Neural progenitor cell (in vitro differentiated cells): ENCODE measurements around the gene BMX. TPM values are rescaled to one million over a fixed set of nuclear protein-coding genes. Genes with fewer than 3 reads are reported as not detected.

ENCODE experiments used
- DNase-seq: peaks from one replicate; pipeline ENCODE4 v3.0.0-alpha.2; 2016; ENCODE audit warnings: low spot score
- H2AFZ ChIP-seq: fragments of 200-600 bp; sonication (generic); replicated peaks from 2 replicates; pipeline ENCODE4 v1.6.1; 2016; ENCODE audit warnings: antibody characterized with exemption
- H3F3A ChIP-seq: fragments of 200-600 bp; sonication (generic); 2 replicates; pipeline ENCODE4 v1.6.1; 2016; ENCODE audit warnings: antibody characterized with exemption, low read depth
- H3K27ac ChIP-seq: fragments of 200-600 bp; sonication (generic); 2 replicates; pipeline ENCODE4 v1.5.1; 2016; ENCODE audit warnings: mild to moderate bottlenecking
- H3K27me3 ChIP-seq: fragments of 200-600 bp; sonication (generic); 2 replicates; pipeline ENCODE4 v1.6.1; 2016; ENCODE audit warnings: mild to moderate bottlenecking, moderate library complexity
- H3K36me3 ChIP-seq: fragments of 200-600 bp; sonication (generic); 2 replicates; pipeline ENCODE4 v1.5.1; 2016
- H3K4me1 ChIP-seq: fragments of 200-600 bp; sonication (generic); 2 replicates; pipeline ENCODE4 v1.6.1; 2016; ENCODE audit warnings: mixed run types
- H3K4me2 ChIP-seq: fragments of 200-600 bp; sonication (generic); 2 replicates; pipeline ENCODE4 v1.6.1; 2016
- H3K4me3 ChIP-seq: fragments of 200-600 bp; sonication (generic); 2 replicates; pipeline ENCODE4 v1.5.1; 2016
- H3K79me2 ChIP-seq: fragments of 200-600 bp; sonication (generic); 2 replicates; pipeline ENCODE4 v1.6.1; 2016; ENCODE audit warnings: low read depth
- H3K9ac ChIP-seq: fragments of 200-600 bp; sonication (generic); 2 replicates; pipeline ENCODE4 v1.6.1; 2016
- H3K9me3 ChIP-seq: fragments of 200-600 bp; sonication (generic); 2 replicates; pipeline ENCODE4 v1.5.1; 2016; ENCODE audit warnings: low read depth
- H4K20me1 ChIP-seq: fragments of 200-600 bp; sonication (generic); 2 replicates; pipeline ENCODE4 v1.6.1; 2016; ENCODE audit warnings: low read depth
- H3K27ac Mint-ChIP-seq: 3 replicates; pipeline ENCODE4 v1.8.0; 2021; ENCODE audit warnings: mixed read lengths
- H3K27me3 Mint-ChIP-seq: 2 replicates; pipeline ENCODE4 v1.8.0; 2022; ENCODE audit warnings: low read depth, mild to moderate bottlenecking, inconsistent platforms, moderate library complexity, mixed read lengths; ENCODE audit not compliant: insufficient read depth
- H3K36me3 Mint-ChIP-seq: 3 replicates; pipeline ENCODE4 v1.8.0; 2021; ENCODE audit warnings: mixed read lengths
- H3K4me1 Mint-ChIP-seq: 3 replicates; pipeline ENCODE4 v1.8.0; 2021; ENCODE audit warnings: mixed read lengths
- H3K4me3 Mint-ChIP-seq: 3 replicates; pipeline ENCODE4 v1.8.0; 2021; ENCODE audit warnings: mild to moderate bottlenecking, moderate library complexity, mixed read lengths
- H3K9me3 Mint-ChIP-seq: 3 replicates; pipeline ENCODE4 v1.8.0; 2020; ENCODE audit warnings: mixed read lengths
- EZH2 ChIP-seq: fragments of 200-600 bp; sonication (generic); IDR thresholded peaks from 2 replicates; pipeline ENCODE4 v1.6.1; 2017; ENCODE audit warnings: antibody characterized with exemption, mild to moderate bottlenecking, moderate library complexity
- EZH2phosphoT487 ChIP-seq: fragments of 200-600 bp; sonication (generic); IDR thresholded peaks from 2 replicates; pipeline ENCODE4 v1.6.1; 2017; ENCODE audit warnings: antibody characterized with exemption
- total RNA-seq: library from RNA; depleted of rRNA; stranded (reverse); fragments of >200 nt; gene quantifications from 2 replicates; pipeline ENCODE4 v1.2.3, GENCODE V29; 2015; ENCODE audit warnings: low replicate concordance
- TF ChIP-seq, protein P1 (sequence below): fragments of 200-600 bp; sonication (generic); IDR thresholded peaks from 2 replicates; pipeline ENCODE4 v1.5.1; 2017; ENCODE audit warnings: antibody characterized with exemption, mild to moderate bottlenecking

The BMX gene
- total RNA-seq, 1 donor from 2014 or later = not detected

DNA sequence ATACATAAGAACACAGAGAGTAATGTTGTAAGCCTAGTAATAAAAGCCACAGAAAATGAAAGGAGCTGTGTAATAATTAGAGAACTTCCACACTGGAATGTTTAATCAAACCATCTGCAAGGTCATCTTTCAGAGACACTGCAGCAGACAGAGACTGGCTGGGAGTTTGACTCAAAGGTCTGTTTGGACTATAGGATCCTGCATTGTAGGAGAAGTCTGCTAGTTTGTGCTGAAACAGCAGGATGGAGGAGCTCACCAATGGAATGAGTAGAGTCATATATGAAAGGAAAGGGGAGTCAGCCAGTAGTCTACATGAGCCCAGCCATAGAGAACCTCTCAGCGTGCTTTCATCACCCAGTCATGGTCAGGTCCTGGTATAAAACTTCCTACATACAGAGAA lies 104.6 kb downstream of the BMX start:
- Histone ChIP-seq H3K27ac (no peak overlapping the region), H2AFZ (no peak overlapping the region), H3K9ac (no peak overlapping the region), H3K4me1 (no peaks in the 10 kb centered on the region), H3K79me2 (no peaks in the 10 kb centered on the region), H3K4me3 (no peak overlapping the region), H4K20me1 (no peaks in the 10 kb centered on the region), H3K36me3 (no peaks in the 10 kb centered on the region), H3K4me2 (no peak overlapping the region), H3K9me3 (no peaks in the 10 kb centered on the region), H3K27me3 (no peaks in the 10 kb centered on the region), H3F3A (no peaks in the 10 kb centered on the region)
- H3K4me1 Mint-ChIP-seq = no peaks in the 10 kb centered on the region
- no peaks in the 10 kb centered on the region for H3K9me3 Mint-ChIP-seq
- no peak overlapping the region for H3K27ac Mint-ChIP-seq
- TF ChIP-seq, protein P1, sequence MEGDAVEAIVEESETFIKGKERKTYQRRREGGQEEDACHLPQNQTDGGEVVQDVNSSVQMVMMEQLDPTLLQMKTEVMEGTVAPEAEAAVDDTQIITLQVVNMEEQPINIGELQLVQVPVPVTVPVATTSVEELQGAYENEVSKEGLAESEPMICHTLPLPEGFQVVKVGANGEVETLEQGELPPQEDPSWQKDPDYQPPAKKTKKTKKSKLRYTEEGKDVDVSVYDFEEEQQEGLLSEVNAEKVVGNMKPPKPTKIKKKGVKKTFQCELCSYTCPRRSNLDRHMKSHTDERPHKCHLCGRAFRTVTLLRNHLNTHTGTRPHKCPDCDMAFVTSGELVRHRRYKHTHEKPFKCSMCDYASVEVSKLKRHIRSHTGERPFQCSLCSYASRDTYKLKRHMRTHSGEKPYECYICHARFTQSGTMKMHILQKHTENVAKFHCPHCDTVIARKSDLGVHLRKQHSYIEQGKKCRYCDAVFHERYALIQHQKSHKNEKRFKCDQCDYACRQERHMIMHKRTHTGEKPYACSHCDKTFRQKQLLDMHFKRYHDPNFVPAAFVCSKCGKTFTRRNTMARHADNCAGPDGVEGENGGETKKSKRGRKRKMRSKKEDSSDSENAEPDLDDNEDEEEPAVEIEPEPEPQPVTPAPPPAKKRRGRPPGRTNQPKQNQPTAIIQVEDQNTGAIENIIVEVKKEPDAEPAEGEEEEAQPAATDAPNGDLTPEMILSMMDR = no peak
- TF ChIP-seq EZH2 = no peak
- TF ChIP-seq EZH2phosphoT487 = no peak
- DNase-seq = no peak
- no peak overlapping the region for H3K4me3 Mint-ChIP-seq
- H3K36me3 Mint-ChIP-seq = no peaks in the 10 kb centered on the region
- H3K27me3 Mint-ChIP-seq = no peaks in the 10 kb centered on the region

Other genes with a start within 250 kb of the BMX start
- 0.77 and 1.1 TPM in 2 replicates for gene ASB9, start 230.7 kb upstream of the BMX start, total RNA-seq
- gene ASB11, start 185.2 kb upstream of the BMX start, total RNA-seq = not detected in 2 replicates
- 17.2 and 23.9 TPM in 2 replicates for gene PIGA, start 165.3 kb upstream of the BMX start, total RNA-seq
- gene VEGFD, start 116.4 kb upstream of the BMX start, total RNA-seq = 0.46 TPM in 1 of 2 replicates, not detected in the other
- 40.2 and 45.0 TPM in 2 replicates for gene PIR, start 7.5 kb upstream of the BMX start, total RNA-seq
- gene ACE2, start 100.2 kb downstream of the BMX start, total RNA-seq = 0.15 and 0.17 TPM in 2 replicates
- 2.0 and 3.5 TPM in 2 replicates for gene CLTRN, start 164.0 kb downstream of the BMX start, total RNA-seq
- 5.6 and 6.7 TPM in 2 replicates for gene CA5B, start 237.5 kb downstream of the BMX start, total RNA-seq